Mesothelial cell of epicardium (in vitro differentiated cells): ENCODE results near the gene NR1H3. TPM values are rescaled to one million over a fixed set of nuclear protein-coding genes. Genes with fewer than 3 reads are reported as not detected.
A peak's percentile ranks its signal among the peaks of the same experiment; 100 is the strongest.

Experiments
- DNase-seq, 2 experiments: peaks; one replicate each; pipeline ENCODE4 v3.0.0; 2021; ENCODE audit warnings: low spot score in 2 of 2; ENCODE audit not compliant: unreplicated experiment in 2 of 2
- H3K27ac Mint-ChIP-seq: 2 replicates; pipeline ENCODE4 v1.8.0; 2021; ENCODE audit warnings: mixed read lengths
- H3K27me3 Mint-ChIP-seq: 2 replicates; pipeline ENCODE4 v1.8.0; 2021; ENCODE audit warnings: low read depth, mixed read lengths
- H3K36me3 Mint-ChIP-seq: 2 replicates; pipeline ENCODE4 v1.8.0; 2021; ENCODE audit warnings: mixed read lengths
- H3K4me1 Mint-ChIP-seq: 2 replicates; pipeline ENCODE4 v1.8.0; 2021; ENCODE audit warnings: mixed read lengths
- H3K4me3 Mint-ChIP-seq: 2 replicates; pipeline ENCODE4 v1.8.0; 2021; ENCODE audit warnings: mild to moderate bottlenecking, moderate library complexity, mixed read lengths
- H3K9me3 Mint-ChIP-seq: 2 replicates; pipeline ENCODE4 v1.8.0; 2021; ENCODE audit warnings: mixed read lengths
- CTCF ChIP-seq: fragments of 200-600 bp; sonication (generic); IDR thresholded peaks from one replicate; pipeline ENCODE4 v1.5.0; 2021; ENCODE audit warnings: antibody characterized with exemption; ENCODE audit not compliant: unreplicated experiment
- total RNA-seq: library from RNA; stranded (reverse); gene quantifications from 3 replicates; pipeline ENCODE4 v1.2.1, GENCODE V29; 2021

The NR1H3 gene
- total RNA-seq, 1 donor from 2014 or later = 26.5 TPM

- H3K36me3 Mint-ChIP-seq = no peaks in the 10 kb centered on the region
- no peak for DNase-seq
- peak overlapping the region; percentile 74 for H3K27ac Mint-ChIP-seq
- H3K4me1 Mint-ChIP-seq = peaks cover 25% of the 10 kb centered on the region
- peak; percentile 33 for TF ChIP-seq CTCF
- no peaks in the 10 kb centered on the region for H3K27me3 Mint-ChIP-seq
- peak overlapping the region; percentile 7 for H3K4me3 Mint-ChIP-seq
- no peaks in the 10 kb centered on the region for H3K9me3 Mint-ChIP-seq
Measured at GRCh38 chr11:47259232-47259977, 1.6 kb downstream of the NR1H3 start.

GRCh38 chr11:47260366-47260765 is 2.6 kb downstream of the NR1H3 start:
- Mint-ChIP-seq H3K36me3 (no peaks in the 10 kb centered on the region), H3K4me1 (peaks cover 17% of the 10 kb centered on the region), H3K27me3 (no peaks in the 10 kb centered on the region), H3K4me3 (no peak overlapping the region), H3K27ac (no peak overlapping the region), H3K9me3 (no peaks in the 10 kb centered on the region)
- TF ChIP-seq CTCF = no peak
- no peak for DNase-seq

GRCh38 chr11:47261291-47261800 is 3.5 kb downstream of the NR1H3 start:
- Mint-ChIP-seq H3K27me3 (no peaks in the 10 kb centered on the region), H3K4me1 (peaks cover 17% of the 10 kb centered on the region), H3K36me3 (no peaks in the 10 kb centered on the region), H3K27ac (no peak overlapping the region), H3K4me3 (no peak overlapping the region), H3K9me3 (no peaks in the 10 kb centered on the region)
- TF ChIP-seq CTCF = no peak
- DNase-seq = no peak

GRCh38 chr11:47264119-47264518 is 6.3 kb downstream of the NR1H3 start:
- Mint-ChIP-seq H3K27me3 (no peaks in the 10 kb centered on the region), H3K9me3 (no peaks in the 10 kb centered on the region), H3K4me3 (no peak overlapping the region), H3K27ac (no peak overlapping the region), H3K4me1 (peaks cover 18% of the 10 kb centered on the region), H3K36me3 (no peaks in the 10 kb centered on the region)
- TF ChIP-seq CTCF = no peak
- no peak for DNase-seq

- Mint-ChIP-seq H3K27ac (no peak overlapping the region), H3K36me3 (no peaks in the 10 kb centered on the region), H3K27me3 (no peaks in the 10 kb centered on the region), H3K4me1 (peaks cover 17% of the 10 kb centered on the region), H3K9me3 (no peaks in the 10 kb centered on the region), H3K4me3 (no peak overlapping the region)
- no peak for DNase-seq
- no peak for TF ChIP-seq CTCF
Measured at GRCh38 chr11:47264521-47264920, 6.7 kb downstream of the NR1H3 start.
